Measurements from ENCODE around the gene SLC25A47.

Gene SLC25A47

DNA sequence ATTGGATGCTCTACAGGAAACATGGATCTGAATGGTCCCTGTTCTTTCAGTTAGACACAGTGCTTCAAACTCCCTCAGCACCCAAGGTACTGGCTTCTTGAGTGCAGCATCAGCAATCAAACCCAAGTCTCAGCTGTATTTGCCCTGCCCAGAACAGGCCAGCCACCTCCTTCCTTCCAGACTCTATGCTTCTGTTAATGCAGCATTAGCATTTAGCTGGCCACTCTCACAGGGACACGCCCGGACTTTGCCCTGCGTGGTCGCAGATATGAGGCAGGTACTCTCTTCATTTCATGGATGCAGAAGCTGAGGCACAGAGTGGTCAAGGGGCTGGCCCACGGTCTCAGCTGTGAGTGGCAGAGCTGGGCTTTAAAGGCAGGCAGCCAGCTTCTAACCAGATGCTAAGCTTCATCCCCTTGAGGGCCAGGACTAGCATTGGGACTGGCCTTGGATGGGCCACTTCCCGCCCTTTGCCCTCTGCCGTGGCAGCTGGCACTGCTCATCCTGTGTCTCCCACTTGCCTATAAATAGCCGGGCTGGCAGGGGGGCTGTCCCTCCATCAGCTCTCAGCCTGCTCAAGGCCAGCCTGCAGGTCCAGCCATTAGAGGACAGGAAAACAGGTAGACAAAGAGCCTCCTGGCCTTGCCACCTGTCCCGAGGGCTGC lies 1.5 kb upstream of the SLC25A47 start:
- no peak for DNase-seq (ENCODE audit: extremely low read depth, low read depth)
- TF ChIP-seq, protein P1, sequence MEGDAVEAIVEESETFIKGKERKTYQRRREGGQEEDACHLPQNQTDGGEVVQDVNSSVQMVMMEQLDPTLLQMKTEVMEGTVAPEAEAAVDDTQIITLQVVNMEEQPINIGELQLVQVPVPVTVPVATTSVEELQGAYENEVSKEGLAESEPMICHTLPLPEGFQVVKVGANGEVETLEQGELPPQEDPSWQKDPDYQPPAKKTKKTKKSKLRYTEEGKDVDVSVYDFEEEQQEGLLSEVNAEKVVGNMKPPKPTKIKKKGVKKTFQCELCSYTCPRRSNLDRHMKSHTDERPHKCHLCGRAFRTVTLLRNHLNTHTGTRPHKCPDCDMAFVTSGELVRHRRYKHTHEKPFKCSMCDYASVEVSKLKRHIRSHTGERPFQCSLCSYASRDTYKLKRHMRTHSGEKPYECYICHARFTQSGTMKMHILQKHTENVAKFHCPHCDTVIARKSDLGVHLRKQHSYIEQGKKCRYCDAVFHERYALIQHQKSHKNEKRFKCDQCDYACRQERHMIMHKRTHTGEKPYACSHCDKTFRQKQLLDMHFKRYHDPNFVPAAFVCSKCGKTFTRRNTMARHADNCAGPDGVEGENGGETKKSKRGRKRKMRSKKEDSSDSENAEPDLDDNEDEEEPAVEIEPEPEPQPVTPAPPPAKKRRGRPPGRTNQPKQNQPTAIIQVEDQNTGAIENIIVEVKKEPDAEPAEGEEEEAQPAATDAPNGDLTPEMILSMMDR (IDR thresholded peaks at IDR 0.05; ENCODE audit: low read depth, low read length): no peak

DNA sequence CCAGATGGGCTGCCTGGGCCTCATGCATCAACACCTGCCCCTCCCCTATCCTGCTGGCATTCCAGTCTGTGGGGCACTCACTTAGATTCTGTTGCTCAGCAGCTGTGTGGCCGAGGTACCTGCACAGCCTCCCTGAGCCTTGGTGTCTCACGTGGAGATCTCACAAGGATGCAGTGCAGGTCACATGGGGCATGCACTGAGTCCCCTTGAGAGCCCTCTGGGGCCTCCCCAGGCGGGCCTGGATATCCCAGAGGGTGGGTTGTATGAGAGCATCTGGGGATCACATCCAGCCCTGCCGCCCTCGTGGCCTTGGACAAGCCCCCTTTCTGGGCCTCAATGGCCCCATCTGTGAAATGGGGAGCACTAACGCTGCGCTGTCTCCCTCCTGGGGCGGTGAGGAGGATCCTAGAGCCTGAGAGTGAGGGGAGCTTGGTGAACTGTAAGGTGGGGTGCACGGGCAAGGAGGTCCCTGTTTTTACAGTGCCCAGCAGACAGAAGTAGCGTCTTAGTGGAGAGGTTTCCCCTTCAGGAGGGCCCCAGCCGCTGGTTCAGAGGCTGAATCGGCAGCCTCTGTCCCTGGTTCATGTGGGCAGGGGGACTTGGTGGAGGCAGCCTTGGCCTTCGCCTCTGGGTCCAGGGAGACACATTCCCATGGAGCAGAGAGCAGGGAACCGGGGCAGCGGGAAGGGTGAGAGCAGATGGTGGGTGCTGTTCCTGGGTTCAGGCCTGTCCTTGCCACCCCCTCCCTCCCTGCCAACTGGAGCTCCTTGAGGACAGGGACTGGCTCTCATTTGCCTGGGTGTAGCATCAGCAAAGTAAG lies 791 bp upstream of the SLC25A47 start:
- TF ChIP-seq, protein P1 (IDR thresholded peaks at IDR 0.05; ENCODE audit: low read depth, low read length): no peak
- DNase-seq (ENCODE audit: extremely low read depth, low read depth): no peak

DNA sequence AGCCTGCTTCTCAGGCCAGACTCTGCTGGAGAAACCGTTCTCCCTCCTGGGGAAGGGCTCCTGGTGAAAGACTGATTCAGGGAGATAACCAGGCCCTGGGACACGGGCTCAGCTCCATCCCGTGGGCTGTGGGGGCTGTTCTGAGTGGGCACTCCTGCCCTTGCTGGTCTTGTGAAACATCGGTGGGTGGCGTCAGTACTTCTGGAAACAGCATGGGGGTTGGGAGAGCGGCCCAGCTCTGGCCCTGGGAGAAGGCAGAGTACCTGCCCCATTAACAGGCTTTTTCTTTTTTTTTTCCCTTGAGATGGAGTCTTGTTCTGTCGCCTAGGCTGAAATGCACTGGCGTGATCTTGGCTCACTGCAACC lies 786 bp downstream of the SLC25A47 start:
- DNase-seq (ENCODE audit: extremely low read depth, low read depth): no peak
- TF ChIP-seq, protein P1 (IDR thresholded peaks at IDR 0.05; ENCODE audit: low read depth, low read length): no peak

DNA sequence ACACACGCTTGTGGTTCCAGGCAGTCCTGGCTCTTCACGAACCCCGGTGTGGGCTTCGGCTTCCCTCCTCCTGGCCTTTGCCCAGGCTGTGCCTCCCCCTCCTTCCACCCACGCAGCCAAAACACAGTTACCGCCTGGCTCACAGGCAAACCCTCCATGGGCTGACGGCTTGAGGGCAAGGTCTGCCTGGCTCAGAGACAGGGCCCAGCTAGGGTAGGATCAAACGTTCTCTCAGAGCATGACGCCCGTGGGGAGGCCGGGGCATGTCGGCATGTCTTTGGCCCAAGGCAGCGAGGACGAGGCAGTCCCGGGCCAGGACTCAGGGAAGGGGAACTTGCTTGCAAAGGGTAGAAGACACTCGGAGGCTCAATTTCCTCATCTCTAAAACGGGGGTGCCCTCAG lies 2.1 kb downstream of the SLC25A47 start:
- no peak for DNase-seq (ENCODE audit: extremely low read depth, low read depth)
- TF ChIP-seq, protein P1 (IDR thresholded peaks at IDR 0.05; ENCODE audit: low read depth, low read length): no peak

DNA sequence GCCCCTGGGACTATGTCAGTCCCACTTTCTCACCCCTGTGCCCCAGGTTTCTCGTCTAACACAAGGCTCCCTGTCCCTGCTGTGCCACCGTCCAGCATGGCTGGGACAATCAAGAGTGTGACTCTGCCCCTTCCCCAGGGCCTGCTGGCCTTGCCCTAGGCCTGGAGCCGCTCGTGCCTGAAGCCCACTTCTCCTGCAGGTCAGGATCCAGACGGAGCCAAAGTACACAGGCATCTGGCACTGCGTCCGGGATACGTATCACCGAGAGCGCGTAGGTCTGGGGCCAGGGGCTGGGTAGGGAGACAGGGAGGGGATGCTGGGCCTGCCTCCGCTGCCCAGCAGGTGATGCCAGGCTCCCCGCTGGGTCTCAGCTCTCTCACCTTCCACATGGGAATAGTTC lies 2.8 kb downstream of the SLC25A47 start:
- DNase-seq (ENCODE audit: extremely low read depth, low read depth): no peak
- TF ChIP-seq, protein P1 (IDR thresholded peaks at IDR 0.05; ENCODE audit: low read depth, low read length): no peak

DNA sequence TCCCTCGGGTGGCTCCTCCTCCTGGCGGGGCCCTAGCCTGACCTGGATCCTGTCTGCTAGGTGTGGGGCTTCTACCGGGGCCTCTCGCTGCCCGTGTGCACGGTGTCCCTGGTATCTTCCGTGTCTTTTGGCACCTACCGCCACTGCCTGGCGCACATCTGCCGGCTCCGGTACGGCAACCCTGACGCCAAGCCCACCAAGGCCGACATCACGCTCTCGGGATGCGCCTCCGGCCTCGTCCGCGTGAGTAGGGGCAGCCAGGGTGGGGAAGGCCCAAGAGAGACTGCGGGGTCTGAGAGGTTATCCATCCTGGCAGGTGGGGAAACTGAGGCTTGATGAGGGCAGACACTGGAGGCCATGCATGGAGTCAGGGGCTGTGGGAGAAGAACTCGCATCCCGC lies 4.0 kb downstream of the SLC25A47 start:
- TF ChIP-seq, protein P1 (IDR thresholded peaks at IDR 0.05; ENCODE audit: low read depth, low read length): no peak
- no peak for DNase-seq (ENCODE audit: extremely low read depth, low read depth)

DNA sequence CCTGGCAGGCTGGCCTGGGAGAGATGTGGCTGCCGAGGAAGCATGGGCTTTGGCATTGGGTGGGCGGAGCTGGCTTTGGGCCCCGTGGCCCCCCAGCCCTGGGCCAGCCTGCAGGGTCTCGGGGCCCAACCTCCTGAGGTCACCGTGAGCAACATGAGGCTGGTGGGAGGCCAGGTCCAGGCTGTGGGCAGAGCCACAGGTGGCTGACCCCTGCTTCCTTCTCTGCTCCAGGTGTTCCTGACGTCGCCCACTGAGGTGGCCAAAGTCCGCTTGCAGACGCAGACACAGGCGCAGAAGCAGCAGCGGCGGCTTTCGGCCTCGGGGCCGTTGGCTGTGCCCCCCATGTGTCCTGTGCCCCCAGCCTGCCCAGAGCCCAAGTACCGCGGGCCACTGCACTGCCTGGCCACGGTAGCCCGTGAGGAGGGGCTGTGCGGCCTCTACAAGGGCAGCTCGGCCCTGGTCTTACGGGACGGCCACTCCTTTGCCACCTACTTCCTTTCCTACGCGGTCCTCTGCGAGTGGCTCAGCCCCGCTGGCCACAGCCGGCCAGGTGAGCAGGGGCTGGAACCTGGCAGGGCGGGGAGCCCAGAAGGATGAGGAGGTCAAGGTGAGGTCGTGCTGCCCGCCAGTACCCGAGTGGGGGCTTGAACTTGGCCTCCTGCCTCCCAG lies 5.5 kb downstream of the SLC25A47 start:
- TF ChIP-seq, protein P1 (IDR thresholded peaks at IDR 0.05; ENCODE audit: low read depth, low read length): no peak
- no peak for DNase-seq (ENCODE audit: extremely low read depth, low read depth)
